Measurements from ENCODE around the gene MPV17L2.
A peak's percentile ranks its signal among the peaks of the same experiment; 100 is the strongest.
"Not testable (repeated sequence)": the region's sequence is repeated elsewhere in the genome, so short reads cannot be mapped to it uniquely, and the experiment has no call there.

MPV17L2 gene
- total RNA-seq, result 6.5 to 15.1 reads per million in 2 experiments

DNA sequence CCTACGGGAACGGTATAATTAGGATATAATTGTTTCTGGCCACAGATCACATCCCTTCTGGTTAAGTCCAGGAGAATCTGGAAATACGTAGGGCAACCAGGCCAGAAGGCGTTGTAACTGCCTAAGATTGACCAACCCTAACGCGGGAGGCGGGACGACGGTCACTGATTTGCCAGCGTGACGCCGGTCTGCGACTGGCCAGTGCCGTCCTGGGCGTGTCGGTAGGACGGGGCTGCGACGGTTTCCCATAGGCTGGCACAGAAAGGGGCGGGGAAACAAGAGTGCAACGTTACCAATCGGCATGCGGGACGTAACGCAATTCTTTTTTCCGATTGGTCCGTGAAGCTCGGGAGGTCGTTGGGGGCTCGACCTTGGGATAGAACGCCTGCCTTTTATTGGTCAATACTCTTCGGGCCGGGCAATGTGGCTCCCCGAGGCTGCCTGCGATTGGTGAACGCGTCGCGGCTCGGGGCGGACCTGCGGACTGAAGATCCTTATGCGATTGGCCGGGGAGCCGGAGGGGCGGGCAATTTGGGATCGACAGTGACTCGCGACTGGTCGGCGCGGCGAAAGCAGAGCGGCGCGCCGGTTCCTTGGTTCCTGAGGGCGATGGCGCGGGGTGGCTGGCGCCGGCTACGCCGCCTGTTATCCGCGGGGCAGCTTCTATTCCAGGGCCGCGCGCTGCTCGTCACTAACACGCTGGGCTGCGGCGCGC lies at the start of gene MPV17L2:
MPV17L2 (plus strand) TSS at position 546 of the 715 bp plus-strand sequence; CDS start at position 610, 64 bp downstream.
- peak; percentile 98 for DNase-seq (ENCODE audit: low read depth)

GRCh38 chr19:18143902-18144301 lies 49.1 kb upstream of the MPV17L2 start:
- DNase-seq (ENCODE audit: low read depth), result no peak

GRCh38 chr19:18144361-18144760 lies 48.7 kb upstream of the MPV17L2 start:
- no peak for DNase-seq (ENCODE audit: low read depth)

DNA sequence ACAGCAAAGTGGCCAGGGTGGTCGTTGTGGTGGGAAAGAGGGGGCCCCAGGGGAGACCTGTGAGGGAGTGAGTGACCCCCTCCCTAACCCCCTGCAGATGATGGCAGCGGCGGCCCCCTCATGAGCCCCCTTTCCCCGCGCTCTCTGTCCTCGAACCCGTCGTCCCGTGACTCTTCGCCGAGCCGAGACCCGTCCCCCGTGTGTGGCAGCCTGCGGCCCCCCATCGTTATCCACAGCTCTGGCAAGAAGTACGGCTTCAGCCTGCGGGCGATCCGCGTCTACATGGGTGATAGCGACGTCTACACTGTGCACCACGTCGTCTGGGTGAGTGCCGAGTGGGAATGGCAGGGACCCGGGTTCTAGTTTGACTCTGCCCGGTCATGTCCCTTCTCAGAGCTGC lies 48.1 kb upstream of the MPV17L2 start:
- DNase-seq (ENCODE audit: low read depth), result no peak

- no peak for DNase-seq (ENCODE audit: low read depth)
Measured at GRCh38 chr19:18145391-18145999, 47.5 kb upstream of the MPV17L2 start.

DNA sequence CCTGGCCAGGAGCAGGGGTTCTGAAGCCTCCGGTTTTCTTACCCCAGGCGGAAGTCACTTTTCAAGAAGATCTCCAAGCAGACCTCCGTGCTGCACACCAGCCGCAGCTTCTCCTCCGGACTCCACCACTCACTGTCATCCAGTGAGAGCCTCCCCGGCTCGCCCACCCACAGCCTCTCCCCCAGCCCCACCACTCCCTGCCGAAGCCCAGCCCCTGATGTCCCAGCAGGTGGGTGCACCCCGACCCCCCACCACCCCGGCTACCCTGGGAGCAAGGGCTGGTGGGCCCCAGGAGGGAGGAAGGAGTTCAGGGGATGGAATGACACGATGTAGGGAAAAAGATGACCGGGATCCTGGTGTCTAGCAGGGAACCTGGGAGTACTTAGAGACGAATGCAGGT lies 45.6 kb upstream of the MPV17L2 start:
- no peak for DNase-seq (ENCODE audit: low read depth)

DNA sequence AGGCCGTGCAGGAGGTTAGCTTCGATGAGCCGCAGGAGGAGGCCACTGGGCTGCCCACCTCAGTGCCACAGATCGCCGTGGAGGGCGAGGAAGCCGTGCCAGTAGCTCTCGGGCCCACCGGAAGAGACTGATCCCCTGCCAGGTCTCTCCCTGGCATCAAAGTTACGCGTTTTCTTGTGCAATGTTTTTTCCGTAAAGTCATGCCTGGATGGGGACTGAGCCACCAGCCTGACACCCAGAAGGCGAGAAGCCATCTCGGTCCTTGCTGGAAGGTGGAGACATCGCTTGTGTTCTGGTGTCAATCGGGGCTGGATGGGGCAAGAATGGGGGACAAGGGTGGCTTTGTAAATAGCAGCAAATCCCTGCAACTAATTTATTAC lies 43.4 kb upstream of the MPV17L2 start:
- no peak for DNase-seq (ENCODE audit: low read depth)

DNA sequence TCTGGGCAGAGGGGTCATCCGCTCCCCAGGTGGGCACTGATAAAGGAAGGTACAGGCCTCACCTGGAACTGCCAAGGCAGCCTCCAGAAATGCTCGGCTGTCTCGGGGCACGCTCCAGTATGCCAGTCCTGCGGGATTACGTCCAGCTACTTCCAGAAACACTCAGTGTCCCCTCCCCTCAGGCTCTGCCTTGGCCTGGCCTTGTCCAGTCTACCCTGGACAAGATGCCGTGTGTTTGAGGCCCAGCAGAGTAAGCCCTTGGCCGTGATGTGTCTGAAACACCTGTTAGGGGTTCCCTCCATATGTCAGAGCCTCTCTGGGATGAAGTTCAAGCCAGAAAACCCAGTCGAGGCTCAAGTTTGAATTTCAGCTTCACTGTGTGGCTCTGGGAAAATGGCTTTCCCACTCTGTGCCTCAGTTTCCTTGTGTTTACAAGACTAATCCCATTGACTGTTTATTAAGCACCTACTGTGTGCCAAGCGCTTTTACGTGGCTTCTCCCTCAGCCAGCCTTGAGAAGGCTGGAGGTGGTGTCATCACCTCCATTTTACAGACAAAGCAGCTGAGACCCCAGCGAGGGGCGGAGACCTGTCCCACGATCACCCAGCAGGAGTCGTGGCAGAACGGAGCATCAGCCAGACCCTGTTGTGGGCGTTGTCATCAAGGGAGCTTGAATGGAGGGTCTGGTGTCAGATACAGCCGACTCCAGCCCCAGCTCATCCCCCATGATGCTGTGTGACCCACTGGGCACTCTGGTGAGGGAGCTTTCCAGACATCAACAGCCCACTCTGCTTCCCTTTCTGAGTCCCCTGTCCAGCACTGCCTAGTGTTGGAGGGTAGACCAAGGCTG lies 42.0 kb upstream of the MPV17L2 start:
- no peak for DNase-seq (ENCODE audit: low read depth)

GRCh38 chr19:18152442-18152816 lies 40.6 kb upstream of the MPV17L2 start:
- DNase-seq (ENCODE audit: low read depth), result peak; percentile 97

- peak; percentile 100 for DNase-seq (ENCODE audit: low read depth)
Measured at GRCh38 chr19:18152817-18153555, 40.0 kb upstream of the MPV17L2 start, which contains the start of gene PIK3R2. PIK3R2 (plus strand) TSS chr19:18153163; CDS start chr19:18155880, 2,717 bp downstream.

GRCh38 chr19:18153556-18154134 lies 39.4 kb upstream of the MPV17L2 start:
- peak; percentile 22 for DNase-seq (ENCODE audit: low read depth)

DNA sequence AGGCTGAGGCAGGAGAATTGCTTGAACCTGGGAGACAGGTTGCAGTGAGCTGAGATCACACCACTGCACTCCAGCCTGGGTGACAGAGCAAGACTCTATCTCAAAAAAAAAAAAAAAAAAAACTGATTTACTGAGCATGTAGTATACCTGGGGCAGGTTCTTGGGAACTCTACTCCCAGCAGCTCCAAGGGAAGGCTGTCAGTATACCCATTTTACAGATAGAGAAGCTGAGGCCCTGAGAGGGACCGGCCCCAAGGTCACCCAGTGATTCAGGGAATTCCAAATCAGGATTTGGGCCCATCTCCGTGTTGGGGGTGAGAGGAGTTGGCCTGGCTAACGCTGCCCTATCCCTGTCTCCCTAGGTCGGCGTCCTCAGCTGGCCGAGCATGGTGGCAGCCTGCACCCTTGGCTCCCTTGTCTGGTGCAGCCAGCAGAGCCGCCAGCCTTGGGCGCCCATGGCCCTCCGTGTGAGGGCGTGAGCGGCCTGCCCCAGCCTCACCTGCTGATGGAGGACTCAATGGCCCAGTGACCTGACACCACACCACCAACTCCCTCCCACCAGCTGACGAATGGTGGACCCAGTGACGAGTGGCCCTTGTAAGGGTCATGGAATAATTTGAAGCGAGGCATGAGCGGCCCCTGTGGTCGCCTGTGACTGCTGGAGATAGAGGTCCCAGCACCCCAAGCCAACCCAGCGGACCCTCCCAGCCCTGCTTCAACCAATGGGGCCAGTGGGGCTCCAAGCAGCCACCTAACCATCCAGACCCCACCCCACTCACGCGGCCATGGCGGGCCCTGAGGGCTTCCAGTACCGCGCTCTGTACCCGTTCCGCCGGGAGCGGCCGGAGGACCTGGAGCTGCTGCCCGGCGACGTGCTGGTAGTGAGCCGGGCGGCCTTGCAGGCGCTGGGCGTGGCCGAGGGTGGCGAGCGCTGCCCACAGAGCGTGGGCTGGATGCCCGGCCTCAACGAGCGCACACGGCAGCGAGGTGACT lies 37.6 kb upstream of the MPV17L2 start:
- no peak for DNase-seq (ENCODE audit: low read depth)

GRCh38 chr19:18156268-18156667 lies 36.8 kb upstream of the MPV17L2 start:
- DNase-seq (ENCODE audit: low read depth), result no peak

DNA sequence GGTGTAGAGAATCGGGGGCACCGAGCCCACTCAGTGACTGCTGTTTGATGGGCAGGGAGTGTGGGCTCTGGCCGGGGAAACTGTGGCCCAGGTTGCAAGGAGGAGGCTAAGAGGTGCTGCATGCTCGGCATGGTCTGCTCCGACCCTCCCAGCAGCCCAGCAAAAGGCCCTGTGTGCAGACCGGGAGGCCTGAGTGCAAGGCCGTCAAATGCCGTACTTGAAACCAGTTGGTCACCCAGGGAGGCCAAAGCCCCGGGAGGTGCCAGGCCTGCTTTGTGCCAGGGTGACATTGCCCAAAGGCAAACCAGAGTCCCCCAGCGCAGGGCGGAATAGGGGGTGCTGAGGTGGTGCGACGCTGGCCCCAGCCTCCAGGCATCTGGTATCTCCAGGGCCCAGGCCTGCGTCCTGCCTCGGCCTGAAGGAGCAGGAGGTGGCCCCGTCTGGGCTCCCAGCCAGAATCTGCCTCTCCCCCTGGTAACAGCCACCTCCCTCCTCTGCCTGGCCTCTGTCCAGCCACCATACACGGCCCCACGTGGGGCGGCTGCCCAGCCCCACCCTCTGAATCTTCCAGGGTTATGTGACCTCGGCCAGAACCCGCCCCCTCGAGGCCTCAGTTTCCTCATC lies 36.1 kb upstream of the MPV17L2 start:
- no peak for DNase-seq (ENCODE audit: low read depth)

DNA sequence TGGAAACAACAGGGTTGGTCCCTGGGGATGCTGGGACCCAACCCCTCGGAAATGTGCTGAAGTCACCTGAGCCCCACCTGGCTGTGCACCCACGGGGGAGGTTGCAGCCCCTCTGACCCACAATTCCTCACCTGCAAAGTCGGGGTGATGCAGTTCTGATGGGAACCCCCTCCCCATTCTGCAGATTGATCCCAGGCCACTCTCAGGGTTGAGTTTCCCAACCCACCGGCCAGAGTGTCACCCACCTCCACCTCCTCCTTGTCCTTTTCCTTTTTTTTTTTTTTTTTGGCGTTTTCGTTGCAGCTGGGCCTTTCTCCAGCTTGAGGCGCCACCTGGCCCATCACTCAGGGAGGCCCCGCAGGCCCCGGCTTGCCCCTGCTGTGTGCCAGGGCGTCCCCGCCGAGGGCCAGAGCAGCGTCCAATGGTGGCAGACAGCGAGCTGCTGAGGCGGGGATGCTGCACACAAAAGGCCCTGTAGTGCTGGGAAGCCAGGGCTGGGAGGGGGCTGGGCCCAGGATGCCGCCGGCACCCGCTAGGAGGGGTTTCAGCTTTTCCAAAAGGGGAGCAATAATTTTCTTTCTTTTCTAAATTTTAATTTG lies 35.5 kb upstream of the MPV17L2 start:
- DNase-seq (ENCODE audit: low read depth), result no peak

DNA sequence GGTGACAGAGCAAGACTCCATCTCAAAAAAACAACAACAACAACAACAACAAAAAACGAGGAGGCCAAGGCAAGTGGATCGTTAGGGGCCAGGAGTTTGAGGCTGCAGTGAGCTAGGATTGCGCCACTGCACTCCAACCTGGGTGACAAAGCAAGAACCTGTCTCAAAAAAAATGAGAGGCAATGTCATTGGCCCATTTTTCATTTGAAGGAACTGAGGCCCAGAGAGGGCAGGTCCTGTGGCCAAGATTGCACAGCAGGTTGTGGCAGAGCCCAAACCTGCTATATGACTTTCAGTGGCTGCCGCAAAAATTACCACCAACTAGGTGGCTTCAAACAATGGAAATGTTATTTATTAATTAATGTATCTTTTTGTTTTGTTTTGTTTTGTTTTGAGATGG lies 34.6 kb upstream of the MPV17L2 start:
- DNase-seq (ENCODE audit: low read depth), result no peak

- not testable (repeated sequence) for DNase-seq (ENCODE audit: low read depth)
Measured at GRCh38 chr19:18159059-18159616, 33.9 kb upstream of the MPV17L2 start.

DNA sequence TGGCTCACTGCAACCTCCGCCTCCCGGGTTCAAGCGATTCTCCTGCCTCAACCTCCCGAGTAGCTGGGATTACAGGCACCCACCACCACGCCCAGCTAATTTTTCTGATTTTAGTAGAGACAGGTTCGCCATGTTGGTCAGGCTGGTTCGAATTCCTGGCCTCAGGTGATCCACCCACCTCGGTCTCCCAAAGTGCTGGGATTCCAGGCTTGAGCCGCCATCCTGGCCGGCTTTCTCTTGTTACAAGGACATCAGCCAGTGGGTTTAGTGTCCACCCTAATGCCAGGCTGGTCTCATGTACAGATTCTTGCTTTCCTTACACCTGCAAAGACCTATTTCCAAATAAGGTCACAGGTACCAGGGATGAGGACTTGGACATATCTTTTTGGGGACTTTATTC lies 33.2 kb upstream of the MPV17L2 start:
- DNase-seq (ENCODE audit: low read depth), result no peak

- DNase-seq (ENCODE audit: low read depth), result no peak
Measured at GRCh38 chr19:18160493-18160970, 32.5 kb upstream of the MPV17L2 start.
